Ishikawa (cell line): ENCODE results near the gene MAEA.

Experiments used
- CEBPB ChIP-seq: IDR thresholded peaks from 2 replicates; pipeline ENCODE4 v1.6.1; 2012
- EP300 ChIP-seq: IDR thresholded peaks from 2 replicates; pipeline ENCODE4 v1.6.1; 2012; ENCODE audit warnings: borderline replicate concordance
- TAF1 ChIP-seq: IDR thresholded peaks from 2 replicates; pipeline ENCODE4 v1.6.1; 2012; ENCODE audit warnings: low read depth, mild to moderate bottlenecking
- TCF12 ChIP-seq: IDR thresholded peaks from 2 replicates; pipeline ENCODE4 v1.6.1; 2012; ENCODE audit warnings: low read depth
- TEAD4 ChIP-seq: IDR thresholded peaks from 2 replicates; pipeline ENCODE4 v1.6.1; 2012

DNA sequence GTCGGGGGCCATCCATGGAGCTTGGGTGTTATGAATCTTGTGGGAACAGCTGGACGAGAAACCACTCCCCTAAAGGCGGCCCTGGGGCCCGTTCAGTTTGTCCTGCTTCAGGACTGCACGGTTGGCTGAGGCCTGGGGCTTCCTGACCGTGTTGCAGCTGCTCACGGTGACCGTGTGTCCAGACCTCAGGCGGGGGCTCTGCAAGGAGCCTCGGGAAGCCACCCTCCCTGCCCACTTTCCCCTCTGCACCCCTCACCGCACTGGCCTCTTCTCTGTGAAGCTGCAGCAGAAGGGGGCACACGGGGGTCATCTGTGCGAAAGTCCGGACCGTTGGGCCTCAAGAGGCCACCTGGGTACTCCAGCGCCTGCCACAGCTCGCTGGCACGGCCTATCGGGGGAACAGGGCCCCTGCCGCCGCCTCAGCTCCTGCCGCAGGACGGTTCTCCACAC, 86.7 kb downstream of the MAEA start:
- TF ChIP-seq TEAD4 (no peak), CEBPB (no peak), TAF1 (no peak), TCF12 (no peak), EP300 (no peak)
